C4-2B (cell line): ENCODE results near the gene VPREB1.
"Not testable (repeated sequence)": the region's sequence is repeated elsewhere in the genome, so short reads cannot be mapped to it uniquely, and the experiment has no call there.

ENCODE experiments used
- H3K27ac ChIP-seq: fragments of 450-650 bp; 2 replicates; pipeline ENCODE4 v1.5.1; 2017
- CTCF ChIP-seq: fragments of 450-650 bp; conservative IDR thresholded peaks from 2 replicates; pipeline ENCODE4 v1.5.1; 2017; ENCODE audit warnings: mild to moderate bottlenecking
- ZFX ChIP-seq: fragments of 450-650 bp; IDR thresholded peaks from 2 replicates; pipeline ENCODE4 v1.6.1; 2017

The VPREB1 gene

GRCh38 chr22:22207845-22208564, 36.6 kb upstream of the VPREB1 start:
- H3K27ac ChIP-seq = no peak overlapping the region
- TF ChIP-seq ZFX (no peak), CTCF (peak; percentile 65)

GRCh38 chr22:22208652-22209051, 35.9 kb upstream of the VPREB1 start:
- no peak overlapping the region for H3K27ac ChIP-seq
- no peak for TF ChIP-seq ZFX
- no peak for TF ChIP-seq CTCF

GRCh38 chr22:22209080-22209640, 35.4 kb upstream of the VPREB1 start:
- H3K27ac ChIP-seq = not testable (repeated sequence)

- no peak for TF ChIP-seq ZFX
- no peak for TF ChIP-seq CTCF
- no peak overlapping the region for H3K27ac ChIP-seq
Observed at GRCh38 chr22:22210375-22210774, 34.2 kb upstream of the VPREB1 start.

GRCh38 chr22:22210889-22211833, 33.4 kb upstream of the VPREB1 start:
- no peak overlapping the region for H3K27ac ChIP-seq
- TF ChIP-seq ZFX = no peak
- no peak for TF ChIP-seq CTCF

- no peak overlapping the region for H3K27ac ChIP-seq
- TF ChIP-seq CTCF = no peak
- TF ChIP-seq ZFX = no peak
Observed at GRCh38 chr22:22213231-22213630, 31.4 kb upstream of the VPREB1 start.

GRCh38 chr22:22214819-22215329, 29.7 kb upstream of the VPREB1 start:
- TF ChIP-seq ZFX (no peak), CTCF (no peak)
- H3K27ac ChIP-seq = no peak overlapping the region
